A549 (cell line): Measurements from ENCODE around the gene CDHR1. TPM values are rescaled to one million over a fixed set of nuclear protein-coding genes. Genes with fewer than 3 reads are reported as not detected.
A peak's percentile ranks its signal among the peaks of the same experiment; 100 is the strongest.
"Not testable (repeated sequence)": the region's sequence is repeated elsewhere in the genome, so short reads cannot be mapped to it uniquely, and the experiment has no call there.

ENCODE experiments used
- ATAC-seq, 2 experiments: fragments of 200-7000 bp in 1 of 2; fragments of >200 bp in 1 of 2; cut with Nextera tagmentation in 1 of 2; cut with Tn5 transposase in 1 of 2; 3 replicates each; pipeline versions ENCODE4 v1.8.0 to v1.9.1; 2018 to 2020; ENCODE audit warnings: mild to moderate bottlenecking in 1 of 2, moderate library complexity in 1 of 2
- CTCF ChIA-PET: fragments of 300-600 bp; sonication (Branson Sonifier 250); formaldehyde crosslinking; extraction: SDS; loops from one replicate; lab custom pipeline; 2021; ENCODE audit warnings: antibody characterized with exemption, inconsistent platforms; lab: Yijun Ruan, JAX
- POLR2A ChIA-PET: fragments of 350-600 bp; formaldehyde crosslinking; extraction: SDS; loops from one replicate; lab custom pipeline; 2021; ENCODE audit warnings: antibody characterized with exemption, inconsistent platforms; lab: Yijun Ruan, JAX
- DNase-seq, 2 experiments: peaks; one replicate each; pipeline versions ENCODE4 v3.0.0 to v3.0.0-alpha.2; 2011 to 2016; ENCODE audit warnings: low read depth in 1 of 2, low spot score in 1 of 2
- FAIRE-seq: peaks from 2 replicates; lab custom pipeline; 2011; peaks lifted over from hg19 to GRCh38; lab: Jason Lieb, UNC
- H3K27ac ChIP-seq, 2 experiments: fragments of >200 bp; sonication (Bioruptor Twin); formaldehyde crosslinking; 3 replicates each; pipeline ENCODE4 v1.5.1; 2016 to 2017
- H3K4me1 ChIP-seq: fragments of >200 bp; sonication (Bioruptor Twin); formaldehyde crosslinking; 3 replicates; pipeline ENCODE4 v1.6.1; 2016
- H3K4me2 ChIP-seq: fragments of >200 bp; sonication (Bioruptor Twin); formaldehyde crosslinking; 3 replicates; pipeline ENCODE4 v1.6.1; 2016
- H3K4me3 ChIP-seq: fragments of >200 bp; sonication (Bioruptor Twin); formaldehyde crosslinking; 3 replicates; pipeline ENCODE4 v1.5.1; 2016
- H3K9me3 ChIP-seq: fragments of >200 bp; sonication (Bioruptor Twin); formaldehyde crosslinking; 3 replicates; pipeline ENCODE4 v1.6.1; 2016
- CEBPB ChIP-seq, 2 experiments: fragments of >200 bp in 1 of 2; sonication (Bioruptor Twin) in 1 of 2; formaldehyde crosslinking in 1 of 2; IDR thresholded peaks; 2 replicates each; pipeline ENCODE4 v1.6.1; 2012 to 2016
- EHF ChIP-seq: fragments of 250-450 bp; sonication (Bioruptor Pico); IDR thresholded peaks from 2 replicates; pipeline ENCODE4 v1.5.0; 2020; ENCODE audit warnings: mild to moderate bottlenecking
- ESRRA ChIP-seq: fragments of 150-350 bp; IDR thresholded peaks from 2 replicates; pipeline ENCODE4 v1.6.1; 2014; ENCODE audit warnings: mild to moderate bottlenecking, low read length, borderline replicate concordance
- HEYL ChIP-seq: fragments of 250-450 bp; sonication (Bioruptor Pico); IDR thresholded peaks from 2 replicates; pipeline ENCODE4 v1.8.0; 2021; ENCODE audit warnings: mild to moderate bottlenecking, moderate library complexity
- HOXA7 ChIP-seq: fragments of 250-450 bp; sonication (Bioruptor Pico); IDR thresholded peaks from 2 replicates; pipeline ENCODE4 v1.5.0; 2020; ENCODE audit warnings: mild to moderate bottlenecking, moderate library complexity
- JUN ChIP-seq, 2 experiments: fragments of >200 bp; sonication (Bioruptor Twin); formaldehyde crosslinking; IDR thresholded peaks; 2 replicates in 1 of 2; 3 replicates in 1 of 2; pipeline ENCODE4 v1.6.1; 2016 to 2017
- KDM5A ChIP-seq: fragments of 200-600 bp; sonication (generic); IDR thresholded peaks from 2 replicates; pipeline ENCODE4 v1.6.1; 2016; ENCODE audit warnings: antibody characterized with exemption, mild to moderate bottlenecking
- MAFK ChIP-seq: fragments of 450-650 bp; IDR thresholded peaks from 2 replicates; pipeline ENCODE4 v1.6.1; 2014; ENCODE audit not compliant: partially characterized antibody
- PHF8 ChIP-seq: fragments of 200-600 bp; sonication (generic); IDR thresholded peaks from 2 replicates; pipeline ENCODE4 v1.6.1; 2016; ENCODE audit warnings: low read depth, mild to moderate bottlenecking, antibody characterized with exemption, moderate library complexity, borderline replicate concordance
- POLR2AphosphoS2 ChIP-seq: conservative IDR thresholded peaks from 2 replicates; pipeline ENCODE4 v1.6.1; 2012; ENCODE audit warnings: low read length, improper control_type of control experiment, inconsistent platforms
- RFX5 ChIP-seq: fragments of 450-650 bp; IDR thresholded peaks from 2 replicates; pipeline ENCODE4 v1.7.1; 2014; ENCODE audit warnings: antibody characterized with exemption, mild to moderate bottlenecking, moderate library complexity
- ZC3H11A ChIP-seq: fragments of 450-650 bp; IDR thresholded peaks from 2 replicates; pipeline ENCODE4 v1.6.1; 2014; ENCODE audit warnings: antibody characterized with exemption, mild to moderate bottlenecking
- ZSCAN20 ChIP-seq: fragments of 250-450 bp; sonication (Bioruptor Pico); IDR thresholded peaks from 2 replicates; pipeline ENCODE4 v1.8.0; 2022; ENCODE audit warnings: mild to moderate bottlenecking, moderate library complexity
- WGBS: methylation state at CpG from one replicate; pipeline ENCODE4 v1.1.6; 2017; ENCODE audit errors: missing lambda C conversion rate; 5-methylcytosine and 5-hydroxymethylcytosine counted together
- polyA plus RNA-seq, 4 experiments: library from polyadenylated mRNA; depleted of rRNA in 3 of 4; stranded (reverse); fragments of >200 nt; fragmentation: RNase III in 1 of 4; extraction: RNeasy Plus Mini Kit Qiagen cat#74134 plus additional on column Dnase treatment in 1 of 4; gene quantifications; 2 replicates in 3 of 4; 3 replicates in 1 of 4; pipeline ENCODE4 v1.2.3, GENCODE V29; 2011 to 2017
- TF ChIP-seq, protein P1 (sequence below): fragments of 200-600 bp; sonication (generic); IDR thresholded peaks from 2 replicates; pipeline ENCODE4 v1.6.1; 2016; ENCODE audit warnings: antibody characterized with exemption, mild to moderate bottlenecking, moderate library complexity
- TF ChIP-seq, protein P2 (sequence below): fragments of >200 bp; sonication (Bioruptor Twin); formaldehyde crosslinking; IDR thresholded peaks from 3 replicates; pipeline ENCODE4 v1.5.1; 2016
- TF ChIP-seq, protein P3 (sequence below): fragments of >200 bp; sonication (Bioruptor Twin); formaldehyde crosslinking; IDR thresholded peaks from 2 replicates; pipeline ENCODE4 v1.6.1; 2016
- TF ChIP-seq, protein P4 (sequence below): fragments of >200 bp; sonication (Bioruptor Twin); formaldehyde crosslinking; IDR thresholded peaks from 3 replicates; pipeline ENCODE4 v1.6.1; 2016

Gene CDHR1
- polyA plus RNA-seq, 2 of the 4 experiments (the other 2 are of a cell fraction): 0.04 to 0.09 TPM

DNA sequence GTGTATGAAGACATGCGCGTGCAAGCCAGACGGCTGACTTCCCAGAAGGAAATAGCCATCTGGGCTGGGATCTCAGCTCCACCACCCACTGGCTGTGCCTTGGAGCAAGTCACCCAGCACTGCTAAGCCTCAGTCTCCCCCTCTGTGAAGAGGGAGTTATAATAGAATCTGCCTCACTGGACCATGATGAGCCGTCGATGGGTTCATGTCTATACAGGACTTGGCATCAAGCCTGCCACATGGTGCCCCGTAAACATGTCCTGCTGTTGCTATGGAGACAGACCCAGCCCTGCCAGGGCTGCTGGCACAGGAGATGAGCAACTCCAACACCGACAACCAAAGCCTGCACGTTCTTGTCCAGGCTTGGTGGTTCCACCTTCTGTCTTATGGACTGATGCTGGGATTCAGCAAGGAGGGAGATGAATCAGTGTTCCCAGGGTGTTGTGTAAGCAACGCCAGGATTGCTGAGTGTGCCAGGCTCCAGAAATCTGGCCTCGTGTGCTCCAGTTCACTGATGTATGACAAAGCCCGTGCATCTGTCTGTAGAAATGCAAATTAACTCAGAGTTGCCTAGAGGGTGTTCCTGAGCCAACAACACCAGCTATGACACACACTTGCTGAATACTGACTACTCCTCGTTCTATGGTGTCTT, 15.2 kb upstream of the CDHR1 start:
- ATAC-seq (peak; percentile 59 to 67), FAIRE-seq (no peak), DNase-seq (peak in 1 of 2 experiments; percentile 29)
- Histone ChIP-seq H3K4me3 (no peak overlapping the region), H3K4me1 (no peaks in the 10 kb centered on the region; the same call in 2 of the 3 replicates), H3K4me2 (no peak overlapping the region), H3K27ac (no peak overlapping the region), H3K9me3 (no peaks in the 10 kb centered on the region)
- TF ChIP-seq HOXA7 (CRISPR knock-in tag): no peak
- TF ChIP-seq ZSCAN20 (CRISPR knock-in tag): no peak
- no peak for TF ChIP-seq RFX5
- no peak for TF ChIP-seq ESRRA
- WGBS: 36% methylated on average over 11 of the region's 12 CpGs
- ChIA-PET CTCF (no interaction called here), POLR2A (no interaction called here)

DNA sequence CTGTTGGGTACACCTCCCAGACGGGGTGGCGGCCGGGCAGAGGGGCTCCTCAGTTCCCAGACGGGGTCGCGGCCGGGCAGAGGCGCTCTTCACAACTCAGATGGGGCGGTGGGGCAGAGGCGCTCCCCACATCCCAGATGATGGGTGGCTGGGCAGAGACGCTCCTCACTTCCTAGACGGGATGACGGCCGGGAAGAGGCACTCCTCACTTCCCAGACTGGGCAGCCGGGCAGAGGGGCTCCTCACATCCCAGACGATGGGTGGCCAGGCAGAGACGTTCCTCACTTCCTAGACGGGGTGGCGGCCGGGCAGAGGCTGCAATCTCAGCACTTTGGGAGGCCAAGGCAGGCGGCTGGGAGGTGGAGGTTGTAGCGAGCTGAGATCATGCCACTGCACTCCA, 14.0 kb upstream of the CDHR1 start:
- POLR2A ChIA-PET, H3K4me3 ChIP-seq, H3K4me2 ChIP-seq, DNase-seq, ATAC-seq, H3K4me1 ChIP-seq, CTCF ChIA-PET, H3K9me3 ChIP-seq, FAIRE-seq, H3K27ac ChIP-seq: not testable (repeated sequence)
- 94% methylated on average over 14 of the region's 22 CpGs for WGBS

DNA sequence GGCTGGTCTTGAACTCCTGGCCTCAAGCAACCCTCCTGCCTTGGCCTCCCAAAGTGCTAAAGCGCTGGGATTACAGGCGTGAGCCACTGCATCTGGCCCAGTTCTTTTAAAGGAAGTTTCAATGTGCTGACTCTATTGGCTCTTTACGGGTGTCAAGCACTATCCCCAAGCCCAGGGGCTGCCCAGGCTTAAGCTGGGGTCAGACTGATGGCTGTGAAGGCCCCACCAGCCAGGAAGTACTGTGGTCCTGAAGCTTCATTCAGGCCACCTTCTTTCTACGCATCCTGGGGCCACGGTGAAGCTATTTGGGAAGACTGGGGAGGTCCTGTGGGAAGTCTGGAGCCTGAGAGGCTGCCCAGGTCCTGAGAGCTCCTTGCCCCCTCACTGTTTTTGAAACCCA, 12.7 kb upstream of the CDHR1 start:
- WGBS: 67% methylated on average over 5 of the region's 5 CpGs
- H3K4me3 ChIP-seq: no peak overlapping the region
- H3K4me1 ChIP-seq: no peaks in the 10 kb centered on the region; the same call in 2 of the 3 replicates
- DNase-seq: no peak
- no peak for ATAC-seq
- no peak for FAIRE-seq
- ChIA-PET POLR2A (no interaction called here), CTCF (no interaction called here)
- H3K4me2 ChIP-seq: no peak overlapping the region
- no peak overlapping the region for H3K27ac ChIP-seq
- H3K9me3 ChIP-seq: no peaks in the 10 kb centered on the region
- TF ChIP-seq POLR2AphosphoS2: no peak
- no peak for TF ChIP-seq EHF (CRISPR knock-in tag)

DNA sequence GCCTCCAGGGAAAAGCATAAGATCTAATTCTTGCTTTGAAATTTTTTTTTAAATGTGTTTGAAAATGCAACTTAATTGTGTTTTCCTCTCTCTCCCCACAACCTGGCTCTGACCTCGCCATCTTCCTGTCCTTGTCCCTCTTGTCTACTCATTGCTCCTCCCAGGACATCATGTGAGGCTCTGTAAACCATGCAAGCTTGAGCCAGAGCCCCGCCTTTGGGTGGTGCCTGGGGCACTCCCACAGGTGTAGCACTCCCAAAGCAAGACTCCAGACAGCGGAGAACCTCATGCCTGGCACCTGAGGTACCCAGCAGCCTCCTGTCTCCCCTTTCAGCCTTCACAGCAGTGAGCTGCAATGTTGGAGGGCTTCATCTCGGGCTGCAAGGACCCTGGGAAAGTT, 9.8 kb upstream of the CDHR1 start:
- DNase-seq (no peak), ATAC-seq (no peak), FAIRE-seq (no peak)
- TF ChIP-seq CEBPB (IDR thresholded peaks at IDR 0.05): no peak
- TF ChIP-seq JUN (IDR thresholded peaks at IDR 0.05): no peak
- TF ChIP-seq, protein P1, sequence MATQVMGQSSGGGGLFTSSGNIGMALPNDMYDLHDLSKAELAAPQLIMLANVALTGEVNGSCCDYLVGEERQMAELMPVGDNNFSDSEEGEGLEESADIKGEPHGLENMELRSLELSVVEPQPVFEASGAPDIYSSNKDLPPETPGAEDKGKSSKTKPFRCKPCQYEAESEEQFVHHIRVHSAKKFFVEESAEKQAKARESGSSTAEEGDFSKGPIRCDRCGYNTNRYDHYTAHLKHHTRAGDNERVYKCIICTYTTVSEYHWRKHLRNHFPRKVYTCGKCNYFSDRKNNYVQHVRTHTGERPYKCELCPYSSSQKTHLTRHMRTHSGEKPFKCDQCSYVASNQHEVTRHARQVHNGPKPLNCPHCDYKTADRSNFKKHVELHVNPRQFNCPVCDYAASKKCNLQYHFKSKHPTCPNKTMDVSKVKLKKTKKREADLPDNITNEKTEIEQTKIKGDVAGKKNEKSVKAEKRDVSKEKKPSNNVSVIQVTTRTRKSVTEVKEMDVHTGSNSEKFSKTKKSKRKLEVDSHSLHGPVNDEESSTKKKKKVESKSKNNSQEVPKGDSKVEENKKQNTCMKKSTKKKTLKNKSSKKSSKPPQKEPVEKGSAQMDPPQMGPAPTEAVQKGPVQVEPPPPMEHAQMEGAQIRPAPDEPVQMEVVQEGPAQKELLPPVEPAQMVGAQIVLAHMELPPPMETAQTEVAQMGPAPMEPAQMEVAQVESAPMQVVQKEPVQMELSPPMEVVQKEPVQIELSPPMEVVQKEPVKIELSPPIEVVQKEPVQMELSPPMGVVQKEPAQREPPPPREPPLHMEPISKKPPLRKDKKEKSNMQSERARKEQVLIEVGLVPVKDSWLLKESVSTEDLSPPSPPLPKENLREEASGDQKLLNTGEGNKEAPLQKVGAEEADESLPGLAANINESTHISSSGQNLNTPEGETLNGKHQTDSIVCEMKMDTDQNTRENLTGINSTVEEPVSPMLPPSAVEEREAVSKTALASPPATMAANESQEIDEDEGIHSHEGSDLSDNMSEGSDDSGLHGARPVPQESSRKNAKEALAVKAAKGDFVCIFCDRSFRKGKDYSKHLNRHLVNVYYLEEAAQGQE: no peak
- no peak for TF ChIP-seq ZSCAN20 (CRISPR knock-in tag)
- TF ChIP-seq, protein P2, sequence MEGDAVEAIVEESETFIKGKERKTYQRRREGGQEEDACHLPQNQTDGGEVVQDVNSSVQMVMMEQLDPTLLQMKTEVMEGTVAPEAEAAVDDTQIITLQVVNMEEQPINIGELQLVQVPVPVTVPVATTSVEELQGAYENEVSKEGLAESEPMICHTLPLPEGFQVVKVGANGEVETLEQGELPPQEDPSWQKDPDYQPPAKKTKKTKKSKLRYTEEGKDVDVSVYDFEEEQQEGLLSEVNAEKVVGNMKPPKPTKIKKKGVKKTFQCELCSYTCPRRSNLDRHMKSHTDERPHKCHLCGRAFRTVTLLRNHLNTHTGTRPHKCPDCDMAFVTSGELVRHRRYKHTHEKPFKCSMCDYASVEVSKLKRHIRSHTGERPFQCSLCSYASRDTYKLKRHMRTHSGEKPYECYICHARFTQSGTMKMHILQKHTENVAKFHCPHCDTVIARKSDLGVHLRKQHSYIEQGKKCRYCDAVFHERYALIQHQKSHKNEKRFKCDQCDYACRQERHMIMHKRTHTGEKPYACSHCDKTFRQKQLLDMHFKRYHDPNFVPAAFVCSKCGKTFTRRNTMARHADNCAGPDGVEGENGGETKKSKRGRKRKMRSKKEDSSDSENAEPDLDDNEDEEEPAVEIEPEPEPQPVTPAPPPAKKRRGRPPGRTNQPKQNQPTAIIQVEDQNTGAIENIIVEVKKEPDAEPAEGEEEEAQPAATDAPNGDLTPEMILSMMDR: no peak
- TF ChIP-seq POLR2AphosphoS2: no peak
- TF ChIP-seq, protein P3, sequence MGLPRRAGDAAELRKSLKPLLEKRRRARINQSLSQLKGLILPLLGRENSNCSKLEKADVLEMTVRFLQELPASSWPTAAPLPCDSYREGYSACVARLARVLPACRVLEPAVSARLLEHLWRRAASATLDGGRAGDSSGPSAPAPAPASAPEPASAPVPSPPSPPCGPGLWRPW: no peak
- TF ChIP-seq HEYL (CRISPR knock-in tag): no peak
- TF ChIP-seq, protein P4, sequence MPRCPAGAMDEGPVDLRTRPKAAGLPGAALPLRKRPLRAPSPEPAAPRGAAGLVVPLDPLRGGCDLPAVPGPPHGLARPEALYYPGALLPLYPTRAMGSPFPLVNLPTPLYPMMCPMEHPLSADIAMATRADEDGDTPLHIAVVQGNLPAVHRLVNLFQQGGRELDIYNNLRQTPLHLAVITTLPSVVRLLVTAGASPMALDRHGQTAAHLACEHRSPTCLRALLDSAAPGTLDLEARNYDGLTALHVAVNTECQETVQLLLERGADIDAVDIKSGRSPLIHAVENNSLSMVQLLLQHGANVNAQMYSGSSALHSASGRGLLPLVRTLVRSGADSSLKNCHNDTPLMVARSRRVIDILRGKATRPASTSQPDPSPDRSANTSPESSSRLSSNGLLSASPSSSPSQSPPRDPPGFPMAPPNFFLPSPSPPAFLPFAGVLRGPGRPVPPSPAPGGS: no peak
- TF ChIP-seq MAFK: no peak
- no peak for TF ChIP-seq PHF8
- no peak for TF ChIP-seq KDM5A
- TF ChIP-seq ZC3H11A: no peak
- H3K4me2 ChIP-seq: no peak overlapping the region
- no peak overlapping the region for H3K4me3 ChIP-seq
- ChIA-PET POLR2A (no interaction called here), CTCF (interaction anchor here (0.7 to 1.5 kb wide), 2 partner anchors 10 to 474 kb away, joined by 3 to 5 read pairs; partner anchors contain the start of gene CDHR1)
- H3K4me1 ChIP-seq: no peaks in the 10 kb centered on the region; the same call in 2 of the 3 replicates
- no peak overlapping the region for H3K27ac ChIP-seq
- no peaks in the 10 kb centered on the region for H3K9me3 ChIP-seq
- WGBS: 22% methylated on average over 4 of the region's 4 CpGs
